HG03066 (cell line): ENCODE results near the gene CDH22.

Source experiments
- ATAC-seq: cut with Tn5 transposase; IDR thresholded peaks from one replicate; pipeline ENCODE4 v1.9.1; 2021; ENCODE audit warnings: low read depth; ENCODE audit not compliant: unreplicated experiment

CDH22 gene

GRCh38 chr20:46272389-46273047 is 35.8 kb downstream of the CDH22 start:
- no peak for ATAC-seq

- no peak for ATAC-seq
Measured at GRCh38 chr20:46270977-46271744, 37.1 kb downstream of the CDH22 start.

- ATAC-seq, result no peak
Measured at GRCh38 chr20:46269372-46269771, 38.9 kb downstream of the CDH22 start.

GRCh38 chr20:46268662-46269061 is 39.6 kb downstream of the CDH22 start:
- ATAC-seq, result no peak

GRCh38 chr20:46268131-46268614 is 40.1 kb downstream of the CDH22 start:
- no peak for ATAC-seq

- ATAC-seq, result no peak
Measured at GRCh38 chr20:46267108-46268105, 40.9 kb downstream of the CDH22 start.

GRCh38 chr20:46265539-46265938 is 42.8 kb downstream of the CDH22 start:
- ATAC-seq, result no peak

- ATAC-seq, result no peak
Measured at GRCh38 chr20:46264391-46265266, 43.7 kb downstream of the CDH22 start.

GRCh38 chr20:46261456-46262253 is 46.6 kb downstream of the CDH22 start:
- no peak for ATAC-seq

- ATAC-seq, result no peak
Measured at GRCh38 chr20:46260936-46261454, 47.3 kb downstream of the CDH22 start.

- ATAC-seq, result no peak
Measured at GRCh38 chr20:46260480-46260879, 47.8 kb downstream of the CDH22 start.

- no peak for ATAC-seq
Measured at GRCh38 chr20:46259260-46259859, 48.9 kb downstream of the CDH22 start.

GRCh38 chr20:46257887-46258286 is 50.4 kb downstream of the CDH22 start:
- no peak for ATAC-seq

- ATAC-seq, result no peak
Measured at GRCh38 chr20:46256293-46256692, 52.0 kb downstream of the CDH22 start.

- ATAC-seq, result no peak
Measured at GRCh38 chr20:46255440-46256104, 52.7 kb downstream of the CDH22 start.

GRCh38 chr20:46253391-46253790 is 54.9 kb downstream of the CDH22 start:
- ATAC-seq, result no peak

- ATAC-seq, result no peak
Measured at GRCh38 chr20:46252352-46253091, 55.8 kb downstream of the CDH22 start.
